Skeletal muscle tissue (tissue), 4 donors: ENCODE results near the gene HPD. TPM values are rescaled to one million over a fixed set of nuclear protein-coding genes. Genes with fewer than 3 reads are reported as not detected.

ENCODE experiments used
- H3K27ac ChIP-seq: one replicate; pipeline ENCODE4 v1.7.0; 2013; ENCODE audit warnings: mild to moderate bottlenecking, low read depth, low read length, inconsistent platforms
- H3K27me3 ChIP-seq, 3 donors: one replicate each; pipeline ENCODE4 v1.7.0; 2013; ENCODE audit warnings: low read length in 3 of 3; ENCODE audit not compliant: control insufficient read depth in 3 of 3, insufficient read depth in 3 of 3
- H3K36me3 ChIP-seq, 3 donors: one replicate each; pipeline ENCODE4 v1.7.0; 2013; ENCODE audit warnings: low read length in 3 of 3; ENCODE audit not compliant: control insufficient read depth in 3 of 3, insufficient read depth in 3 of 3
- H3K4me1 ChIP-seq, 3 donors: one replicate each; pipeline ENCODE4 v1.7.0; 2013; ENCODE audit warnings: low read length in 3 of 3, mild to moderate bottlenecking in 3 of 3; ENCODE audit not compliant: control insufficient read depth in 3 of 3, insufficient read depth in 3 of 3
- H3K4me3 ChIP-seq, 3 donors: one replicate each; pipeline ENCODE4 v1.7.0; 2013; ENCODE audit warnings: low read length in 3 of 3
- H3K9ac ChIP-seq, 3 donors: one replicate each; pipeline ENCODE4 v1.7.0; 2013; ENCODE audit warnings: low read length in 3 of 3, mild to moderate bottlenecking in 3 of 3, moderate library complexity in 2 of 3, low read depth in 1 of 3
- H3K9me3 ChIP-seq, 3 donors: one replicate each; pipeline ENCODE4 v1.7.0; 2013; ENCODE audit warnings: low read length in 3 of 3; ENCODE audit not compliant: control insufficient read depth in 3 of 3
- total RNA-seq: library from RNA; depleted of rRNA; stranded (reverse); fragments of >200 nt; gene quantifications from one replicate; pipeline ENCODE4 v1.2.3, GENCODE V29; 2014
- donor health status: Osteomylitis.

HPD gene
- total RNA-seq, 1 donor from 2014 or later, result not detected

- Histone ChIP-seq H3K27me3 (no peaks in the 10 kb centered on the region), H3K9ac (peak overlapping the region; percentile 99 to 100 (median 99)), H3K4me3 (peak overlapping the region; percentile 75 to 87 (median 81)), H3K27ac (peak overlapping the region; percentile 100), H3K9me3 (no peaks in the 10 kb centered on the region), H3K36me3 (peaks cover 0 to 4% (median 3%) of the 10 kb centered on the region in 3 donors), H3K4me1 (peaks cover 41 to 47% (median 46%) of the 10 kb centered on the region in 3 donors)
Observed at GRCh38 chr12:121800694-121801594, 57.7 kb downstream of the HPD start.

- H3K4me1 ChIP-seq, result peaks cover 44 to 50% (median 48%) of the 10 kb centered on the region in 3 donors
- no peaks in the 10 kb centered on the region for H3K27me3 ChIP-seq
- peak overlapping the region; percentile 100 for H3K27ac ChIP-seq
- H3K9me3 ChIP-seq, result no peaks in the 10 kb centered on the region
- H3K36me3 ChIP-seq, result peaks cover 6 to 9% (median 7%) of the 10 kb centered on the region in 3 donors
- H3K4me3 ChIP-seq, result peak overlapping the region; percentile 78 to 87 (median 81)
- peak overlapping the region; percentile 91 to 99 (median 97) for H3K9ac ChIP-seq
Observed at GRCh38 chr12:121799842-121800693, 58.6 kb downstream of the HPD start.

GRCh38 chr12:121799156-121799841 lies 59.4 kb downstream of the HPD start:
- H3K4me1 ChIP-seq, result peaks cover 51 to 58% (median 55%) of the 10 kb centered on the region in 3 donors

GRCh38 chr12:121798787-121799155 lies 59.9 kb downstream of the HPD start:
- Histone ChIP-seq H3K4me1 (peaks cover 56 to 62% (median 61%) of the 10 kb centered on the region in 3 donors), H3K9me3 (no peaks in the 10 kb centered on the region), H3K27me3 (no peaks in the 10 kb centered on the region), H3K36me3 (peaks cover 6 to 9% (median 7%) of the 10 kb centered on the region in 3 donors), H3K9ac (peak overlapping the region; percentile 84 to 92 (median 90)), H3K4me3 (peak overlapping the region; percentile 72 to 85 (median 74)), H3K27ac (peak overlapping the region; percentile 100)

More at GRCh38 chr12:121799156-121799841, 59.4 kb downstream of the HPD start:
- Histone ChIP-seq H3K27ac (peak overlapping the region; percentile 100), H3K9ac (peak overlapping the region; percentile 91 to 99 (median 97)), H3K4me3 (peak overlapping the region; percentile 78 to 85 (median 81)), H3K9me3 (no peaks in the 10 kb centered on the region), H3K36me3 (peaks cover 6 to 9% (median 7%) of the 10 kb centered on the region in 3 donors), H3K27me3 (no peaks in the 10 kb centered on the region)

GRCh38 chr12:121797937-121798786 lies 60.5 kb downstream of the HPD start:
- Histone ChIP-seq H3K4me3 (peak overlapping the region; percentile 72 to 85 (median 74)), H3K9me3 (no peaks in the 10 kb centered on the region), H3K4me1 (peaks cover 63 to 64% (median 63%) of the 10 kb centered on the region in 3 donors), H3K36me3 (peaks cover 6 to 9% (median 7%) of the 10 kb centered on the region in 3 donors), H3K27me3 (no peaks in the 10 kb centered on the region), H3K27ac (peak overlapping the region; percentile 100), H3K9ac (peak overlapping the region; percentile 84 to 92 (median 90))

- H3K4me1 ChIP-seq, result peaks cover 63 to 66% (median 65%) of the 10 kb centered on the region in 3 donors
- H3K27me3 ChIP-seq, result no peaks in the 10 kb centered on the region
- H3K27ac ChIP-seq, result peak overlapping the region; percentile 100
- peak overlapping the region; percentile 85 to 92 (median 90) for H3K9ac ChIP-seq
- peak overlapping the region; percentile 72 to 85 (median 74) for H3K4me3 ChIP-seq
- H3K9me3 ChIP-seq, result no peaks in the 10 kb centered on the region
- peaks cover 6 to 9% (median 7%) of the 10 kb centered on the region in 3 donors for H3K36me3 ChIP-seq
Observed at GRCh38 chr12:121796855-121797751, 61.6 kb downstream of the HPD start.

GRCh38 chr12:121795034-121795968 lies 63.4 kb downstream of the HPD start:
- Histone ChIP-seq H3K4me3 (peak overlapping the region; percentile 57 to 83 (median 77)), H3K9me3 (no peaks in the 10 kb centered on the region), H3K9ac (peak overlapping the region; percentile 4 to 78 (median 50)), H3K27ac (peak overlapping the region; percentile 100), H3K36me3 (peaks cover 5 to 7% (median 6%) of the 10 kb centered on the region in 3 donors), H3K4me1 (peaks cover 58 to 77% (median 67%) of the 10 kb centered on the region in 3 donors), H3K27me3 (no peaks in the 10 kb centered on the region)
